D341Med (cell line): ENCODE results near the gene PRKN.

ENCODE experiments used
- DNase-seq: peaks from one replicate; pipeline ENCODE4 v3.0.0; 2012; ENCODE audit warnings: low spot score

Gene PRKN

DNA sequence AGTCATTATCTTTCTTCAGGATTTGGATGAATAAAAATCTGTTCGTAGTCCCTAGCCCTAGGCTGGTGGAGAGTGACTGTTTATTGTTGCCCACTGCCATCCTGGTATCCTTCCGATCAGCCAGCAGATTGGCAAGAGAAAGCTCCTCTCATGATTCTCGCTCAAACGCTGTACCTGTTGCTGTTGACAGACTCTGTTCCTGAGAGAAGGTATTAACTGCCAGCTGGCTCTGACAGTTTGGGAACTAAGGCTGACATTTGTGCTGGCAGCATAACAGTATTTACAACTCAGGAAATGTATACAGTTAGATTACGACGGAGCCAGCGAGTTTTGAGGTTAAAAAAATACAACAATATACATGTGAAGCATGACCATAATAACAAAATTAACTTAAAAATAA lies 674.5 kb downstream of the PRKN start:
- no peak for DNase-seq

DNA sequence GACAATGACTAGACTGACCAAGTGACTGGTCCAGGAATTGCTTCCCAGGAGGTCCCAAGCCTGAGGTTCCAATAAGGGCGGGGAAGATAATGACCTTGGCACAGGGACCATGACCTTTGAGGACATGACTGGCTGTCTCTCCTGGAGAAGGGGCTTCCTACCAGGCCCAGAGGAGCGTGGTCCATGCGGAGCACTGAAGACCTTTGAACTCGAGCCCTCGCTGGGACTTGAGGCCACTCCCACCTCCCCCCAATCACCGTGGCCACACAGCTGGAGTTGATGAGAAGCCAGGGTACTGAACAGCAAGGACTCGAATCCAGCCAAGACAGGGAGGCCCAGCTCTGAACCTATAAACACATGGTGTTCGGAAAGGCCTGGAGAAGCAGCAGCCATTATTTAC lies 677.0 kb downstream of the PRKN start:
- DNase-seq = no peak

DNA sequence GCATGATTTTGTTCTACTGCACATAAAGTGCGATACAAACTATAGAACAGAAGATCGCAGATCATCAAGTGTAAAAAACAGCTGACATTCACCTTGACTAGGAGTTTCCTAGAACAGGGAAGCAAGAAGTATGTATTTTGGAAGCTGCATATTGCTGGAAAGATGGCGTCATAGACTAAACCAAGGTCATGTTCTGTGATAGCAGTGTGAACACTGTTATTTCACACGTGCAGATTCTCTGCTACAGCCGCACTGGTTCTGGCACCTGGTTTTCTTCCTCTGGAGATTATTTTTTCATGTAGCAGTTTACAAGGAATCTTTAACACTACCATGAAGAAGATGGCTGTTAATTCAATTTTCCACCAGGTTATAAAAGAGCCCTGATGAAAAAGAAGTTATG lies 681.2 kb downstream of the PRKN start:
- DNase-seq = no peak

DNA sequence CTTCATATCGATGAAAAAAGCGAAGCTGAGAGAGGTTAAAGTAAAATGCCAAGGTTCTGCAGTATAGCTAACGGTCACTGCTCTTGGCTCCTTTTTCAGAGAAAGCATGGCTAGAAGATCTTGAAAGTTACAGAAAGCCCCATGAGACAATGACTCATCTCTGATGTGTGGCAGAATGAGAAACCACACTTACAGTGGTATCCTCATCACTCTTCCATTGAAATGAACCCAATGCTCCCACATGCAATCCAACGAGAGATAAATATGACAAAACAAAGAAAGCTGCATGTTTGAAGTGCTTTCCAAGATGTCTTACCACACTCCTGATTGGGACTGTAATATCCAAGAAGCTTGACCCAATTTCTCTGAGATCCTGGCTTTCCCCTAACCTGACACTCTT lies 694.9 kb downstream of the PRKN start:
- no peak for DNase-seq

DNA sequence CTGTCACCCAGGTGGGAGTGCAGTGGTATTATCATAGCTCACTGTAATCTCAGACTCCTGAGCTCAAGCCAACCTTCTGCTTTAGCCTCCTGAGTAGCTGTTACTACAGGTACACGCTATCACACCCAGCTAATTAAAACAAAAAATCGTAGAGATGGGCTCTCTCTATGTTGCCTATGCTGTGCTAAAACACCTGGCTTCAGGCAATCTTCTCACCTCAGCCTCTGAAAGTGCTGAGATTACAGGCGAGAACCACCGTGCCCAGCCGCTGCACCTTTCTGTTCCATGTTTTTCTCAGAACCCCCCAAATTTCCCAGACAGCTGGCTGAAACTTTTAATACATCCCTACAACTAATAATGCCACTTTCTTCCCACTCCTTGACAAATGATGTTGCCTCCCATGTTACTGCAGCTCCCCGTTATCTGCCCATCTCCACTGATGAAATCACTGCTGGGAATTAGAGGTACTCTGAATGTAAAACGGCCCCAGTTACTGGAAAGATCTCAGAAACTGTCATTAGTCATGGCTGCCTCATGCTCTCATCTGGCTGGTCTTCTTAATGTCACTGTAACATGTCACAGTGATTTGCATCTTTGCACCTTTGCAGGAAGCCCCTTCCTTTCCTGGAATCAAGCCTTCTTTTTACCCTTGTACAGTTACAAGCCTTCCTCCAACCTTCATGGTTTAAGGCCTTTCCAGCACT lies 697.5 kb downstream of the PRKN start:
- DNase-seq = no peak

DNA sequence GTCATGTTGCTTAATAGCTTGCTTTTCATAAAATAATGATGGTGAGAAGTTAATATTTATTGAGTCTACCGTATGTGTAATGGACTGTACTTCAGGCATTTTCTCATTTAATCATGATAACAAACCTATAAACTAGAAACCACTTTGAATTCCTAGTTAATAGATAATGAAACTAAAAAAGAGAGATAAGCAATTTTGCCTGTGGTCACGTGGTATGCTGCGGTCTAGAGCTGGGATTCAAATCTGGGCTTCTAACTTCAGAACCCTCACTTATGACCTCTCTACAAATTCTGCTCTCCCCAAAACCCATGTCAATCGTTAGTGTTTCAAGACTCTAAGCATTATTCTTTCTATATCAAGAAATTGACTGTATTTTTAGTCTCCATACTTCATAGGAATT lies 700.7 kb downstream of the PRKN start:
- DNase-seq = no peak

DNA sequence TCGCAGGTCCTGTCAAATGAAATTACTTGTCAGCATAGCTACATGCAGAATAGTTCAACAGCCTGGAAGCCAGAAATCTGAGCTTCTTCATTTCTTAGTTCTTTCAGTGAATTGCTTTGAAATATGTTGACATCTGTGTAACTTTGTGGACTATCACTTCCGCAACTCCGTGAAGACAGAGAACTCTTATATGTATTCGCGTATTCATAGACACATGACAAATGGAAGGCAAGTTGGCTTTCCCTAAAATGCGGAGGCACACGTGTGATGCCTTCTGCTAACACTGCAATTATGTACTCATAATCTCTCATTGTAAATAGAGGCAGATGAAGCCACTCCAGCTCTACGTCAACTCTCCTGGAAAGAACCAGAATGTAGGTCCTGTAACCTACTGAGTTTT lies 701.5 kb downstream of the PRKN start:
- no peak for DNase-seq

DNA sequence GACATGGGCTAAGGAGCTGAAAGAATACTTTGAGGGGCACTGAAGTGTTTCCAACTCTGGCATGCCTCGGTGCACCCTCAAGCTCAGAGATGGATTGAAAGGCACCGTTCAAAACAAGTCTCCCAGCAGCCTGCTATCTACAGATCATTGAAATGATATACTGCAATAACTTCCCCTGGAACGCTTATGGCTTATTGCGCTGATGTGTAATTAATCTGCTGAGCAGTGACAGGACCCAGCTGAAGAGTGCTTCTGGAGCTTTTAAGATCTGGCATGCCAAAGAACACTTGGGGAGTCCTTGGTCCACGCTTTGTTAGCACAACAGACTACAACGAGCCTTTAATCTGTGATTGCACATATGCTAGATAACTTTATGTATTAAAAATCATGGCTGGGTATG lies 708.2 kb downstream of the PRKN start:
- no peak for DNase-seq

DNA sequence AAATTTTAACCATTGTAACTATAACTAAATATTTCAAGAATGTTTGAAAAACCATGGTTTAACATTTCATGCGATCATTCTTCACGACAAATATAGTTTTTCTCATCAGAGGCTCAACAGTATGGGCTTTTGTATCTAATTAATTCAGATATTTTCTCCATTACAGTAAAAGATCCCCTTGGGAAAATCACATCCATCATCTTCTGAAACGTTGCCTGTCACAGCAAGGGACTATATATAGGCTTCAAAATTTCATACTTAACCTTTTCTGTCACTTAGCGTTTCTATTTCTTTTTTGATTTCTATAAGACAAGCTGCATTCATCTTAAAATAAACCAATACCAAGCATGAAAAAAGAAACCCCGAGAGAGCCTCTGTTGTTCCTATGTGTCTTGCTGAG lies 710.0 kb downstream of the PRKN start:
- no peak for DNase-seq

DNA sequence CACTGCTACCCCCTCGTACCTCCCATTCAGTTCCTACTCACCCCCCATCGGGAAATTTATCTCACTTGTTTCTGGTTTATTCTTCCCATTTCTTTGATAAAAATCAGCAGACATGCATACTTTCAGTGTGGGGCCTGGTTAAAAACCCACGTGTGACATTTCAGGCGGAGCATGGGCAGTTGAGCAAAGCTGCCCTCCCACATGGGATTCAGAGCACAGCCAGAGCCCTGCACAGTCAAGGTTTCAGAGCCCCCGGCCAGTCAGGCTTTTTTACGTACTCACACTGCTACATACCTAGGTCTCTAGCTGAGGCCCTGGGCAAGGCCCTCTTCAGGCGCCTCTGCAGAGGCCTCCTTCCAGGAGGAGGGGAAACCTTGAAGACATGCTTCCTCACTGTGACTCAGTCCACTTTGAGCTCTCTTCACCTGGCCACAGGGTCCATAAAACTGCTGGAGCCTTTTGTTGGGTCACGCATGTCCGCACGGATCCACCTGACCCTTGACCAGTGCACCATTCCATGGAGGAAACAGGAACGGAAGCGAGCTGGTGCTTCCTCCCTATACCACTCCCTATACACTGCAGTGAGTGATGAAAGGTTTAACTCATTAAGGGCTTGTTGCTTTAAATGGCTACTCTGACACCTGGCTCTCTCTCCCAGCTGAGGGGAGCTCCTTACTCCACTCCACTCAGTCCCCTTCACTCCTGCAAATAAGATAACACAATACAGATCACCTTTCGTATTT lies 713.3 kb downstream of the PRKN start:
- DNase-seq = no peak

DNA sequence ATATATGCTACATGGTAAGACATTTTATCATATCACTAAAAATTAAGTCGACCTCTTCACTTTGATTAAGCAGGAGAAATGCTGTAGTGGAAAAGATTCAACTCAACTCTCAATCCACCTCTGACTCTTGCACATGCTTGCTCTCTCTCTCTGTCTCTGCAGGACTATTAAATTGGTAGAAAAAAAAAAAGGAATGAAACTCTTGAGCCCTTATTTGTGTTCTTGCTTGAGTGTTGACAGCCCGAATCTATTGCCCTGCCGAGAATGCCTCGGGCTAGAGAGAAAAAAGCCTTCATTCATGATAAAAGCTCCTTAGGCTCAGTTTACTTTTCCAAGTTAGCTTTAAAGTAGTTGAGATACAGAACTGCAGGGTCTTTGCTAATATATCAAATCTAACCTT lies 722.2 kb downstream of the PRKN start:
- no peak for DNase-seq

DNA sequence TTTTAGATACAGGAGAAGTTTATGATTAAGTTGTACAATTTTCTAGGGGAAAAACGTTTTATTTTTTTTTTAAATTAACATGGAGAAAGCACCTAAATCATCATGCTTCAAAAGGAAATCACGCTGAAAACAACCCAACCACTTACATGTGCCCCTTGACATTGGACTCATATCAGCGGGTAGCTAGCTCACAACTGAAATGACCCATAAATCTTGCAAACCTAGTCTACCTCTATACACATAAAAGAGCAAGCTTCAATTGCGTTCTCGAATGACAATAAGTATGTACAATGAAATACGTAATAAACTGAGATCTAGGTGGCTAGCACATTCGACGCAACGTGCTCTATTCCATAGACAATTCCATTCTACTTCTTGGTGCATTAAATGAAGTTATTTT lies 730.8 kb downstream of the PRKN start:
- no peak for DNase-seq

DNA sequence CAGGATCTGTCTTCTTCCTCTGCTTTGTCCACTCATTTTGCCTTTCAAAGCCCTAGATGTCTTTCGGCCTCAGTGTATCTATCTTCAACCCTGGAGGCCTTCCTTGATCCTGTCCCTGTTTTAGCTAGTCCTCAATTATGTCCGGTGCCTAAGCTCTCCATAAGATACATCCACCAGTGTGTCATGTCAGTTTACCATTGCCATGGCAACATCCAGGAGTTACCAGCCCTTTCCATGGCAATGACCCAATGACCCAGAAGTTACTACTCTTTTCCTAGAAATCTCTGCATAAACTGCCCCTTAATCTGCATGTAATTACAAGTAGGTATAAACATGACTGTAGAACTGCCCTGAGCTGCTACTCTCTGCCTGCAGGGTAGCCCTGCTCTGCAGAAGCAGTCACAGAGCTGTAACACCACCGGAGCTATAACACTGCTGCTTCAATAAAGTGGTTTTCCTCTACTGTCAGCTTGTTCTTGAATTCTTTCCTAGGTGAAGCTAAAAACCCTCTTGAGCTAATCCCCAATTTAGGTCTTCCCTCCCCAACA lies 741.6 kb downstream of the PRKN start:
- no peak for DNase-seq

DNA sequence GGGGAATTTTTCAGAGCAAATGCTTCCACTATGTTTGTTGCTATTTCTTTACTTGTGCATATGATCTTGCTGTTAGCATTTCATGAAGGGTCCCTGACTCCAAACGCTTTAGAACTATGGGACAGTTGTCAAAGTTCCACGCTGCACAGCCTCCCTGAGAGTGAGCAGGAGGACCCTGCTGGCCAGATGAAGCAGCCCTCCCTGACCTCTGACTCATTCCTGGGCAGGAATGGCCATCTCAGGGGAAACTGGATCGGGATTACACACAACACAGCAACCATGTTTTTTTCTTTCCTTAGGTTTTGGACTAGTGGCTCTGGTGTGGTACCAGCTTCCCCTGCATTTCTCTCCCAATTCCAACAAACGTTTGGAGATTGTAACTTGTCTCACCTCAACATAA lies 742.9 kb downstream of the PRKN start:
- DNase-seq = no peak

DNA sequence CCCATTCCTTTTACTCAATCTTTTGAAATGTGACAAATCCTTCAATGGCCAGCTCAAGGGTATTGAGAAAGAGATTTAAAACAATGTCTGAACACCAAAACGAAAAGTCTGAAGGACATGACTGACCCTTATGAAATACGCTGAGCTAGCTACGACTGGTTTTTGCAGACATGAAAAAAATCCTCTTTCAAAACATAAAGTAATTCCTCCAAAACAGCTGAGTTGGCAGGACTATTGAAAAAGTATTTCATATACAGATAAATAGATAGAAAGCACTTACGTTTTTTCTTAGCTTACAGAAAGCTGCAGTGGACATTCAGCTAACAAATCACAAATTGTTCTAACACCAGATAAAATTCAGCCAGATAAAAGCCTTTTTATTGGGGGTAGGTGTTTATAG lies 751.0 kb downstream of the PRKN start:
- no peak for DNase-seq

DNA sequence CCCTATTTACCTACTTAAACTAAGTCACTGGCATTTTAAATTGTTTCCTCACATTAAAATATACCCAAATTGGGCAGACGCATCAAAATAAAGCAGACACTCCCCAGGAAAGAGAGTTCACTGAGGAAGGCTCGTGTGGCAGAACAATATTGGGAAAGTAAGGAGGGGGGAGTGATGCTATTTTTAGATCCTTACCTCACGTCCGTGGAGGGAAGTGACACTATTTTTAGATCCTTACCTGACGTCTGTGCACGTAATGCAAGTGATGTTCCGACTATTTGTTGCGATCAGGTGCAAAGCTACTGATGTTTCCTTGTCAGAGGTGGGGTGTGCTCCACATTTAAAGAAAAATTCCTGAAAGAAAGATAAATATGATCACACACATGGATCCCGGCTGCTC lies 754.5 kb downstream of the PRKN start:
- DNase-seq = no peak

DNA sequence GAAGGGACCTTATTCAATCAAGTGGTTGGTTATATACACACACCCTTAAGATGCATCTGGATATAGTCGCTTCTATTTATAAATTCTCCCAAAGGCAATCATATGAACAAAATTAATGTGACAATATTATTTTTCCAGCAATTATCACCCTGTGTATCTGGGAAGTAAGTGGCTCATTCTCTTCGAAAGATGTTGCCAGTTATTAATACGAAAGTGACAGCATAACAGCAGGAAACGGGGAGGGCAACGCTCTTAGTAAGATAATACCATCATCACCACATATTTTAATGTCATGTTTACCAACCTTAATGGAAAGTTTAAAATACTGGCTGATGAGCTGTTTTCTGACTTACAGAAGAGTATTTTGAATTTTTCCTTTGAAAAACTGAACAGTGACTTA lies 756.5 kb downstream of the PRKN start:
- DNase-seq = no peak

DNA sequence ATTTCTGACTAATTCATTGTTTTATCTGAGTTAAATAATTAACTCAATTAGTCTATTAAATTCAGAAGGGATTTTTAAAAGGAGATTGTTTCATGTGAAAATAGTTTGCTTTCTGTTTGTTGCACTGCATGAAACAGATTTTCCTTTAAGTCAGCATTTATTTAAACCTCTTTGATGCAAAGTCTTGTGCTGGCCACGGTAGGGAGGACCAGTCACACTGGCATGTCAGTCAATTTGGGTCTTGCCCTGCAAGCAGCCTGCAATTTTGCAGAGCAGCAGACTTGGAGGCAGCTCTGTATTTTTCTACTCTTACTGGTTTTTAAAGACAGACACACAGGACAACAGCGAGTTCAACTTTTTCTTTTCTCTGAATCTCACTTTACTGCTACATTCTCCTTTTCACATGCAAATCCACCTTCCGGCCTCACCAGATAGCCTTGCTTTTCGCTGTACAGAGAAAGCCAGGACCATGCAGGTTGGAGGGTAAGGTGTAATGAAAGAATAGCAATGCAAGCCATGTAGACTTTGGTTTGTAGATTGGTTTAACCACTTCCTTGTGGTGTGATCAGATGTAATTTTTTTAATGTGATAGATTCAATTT lies 763.8 kb downstream of the PRKN start:
- DNase-seq = no peak

DNA sequence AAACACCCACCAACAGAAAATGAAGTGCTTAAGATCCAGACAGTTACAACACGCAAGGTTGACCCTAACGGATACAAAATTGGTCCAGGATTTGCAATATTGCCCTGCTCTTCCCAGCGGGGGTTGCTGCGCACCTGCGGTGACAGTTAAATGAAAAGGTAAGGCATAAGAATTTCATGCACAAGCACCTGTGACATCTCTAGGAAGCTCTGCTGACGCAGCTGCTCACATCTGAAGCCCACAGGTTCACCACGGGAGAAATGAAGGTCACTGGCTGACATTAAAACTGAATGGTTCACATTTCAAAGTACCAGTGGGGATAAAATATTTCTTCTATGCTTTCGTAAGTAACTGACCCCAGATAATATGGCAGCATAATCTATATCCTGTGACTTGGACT lies 764.4 kb downstream of the PRKN start:
- no peak for DNase-seq

DNA sequence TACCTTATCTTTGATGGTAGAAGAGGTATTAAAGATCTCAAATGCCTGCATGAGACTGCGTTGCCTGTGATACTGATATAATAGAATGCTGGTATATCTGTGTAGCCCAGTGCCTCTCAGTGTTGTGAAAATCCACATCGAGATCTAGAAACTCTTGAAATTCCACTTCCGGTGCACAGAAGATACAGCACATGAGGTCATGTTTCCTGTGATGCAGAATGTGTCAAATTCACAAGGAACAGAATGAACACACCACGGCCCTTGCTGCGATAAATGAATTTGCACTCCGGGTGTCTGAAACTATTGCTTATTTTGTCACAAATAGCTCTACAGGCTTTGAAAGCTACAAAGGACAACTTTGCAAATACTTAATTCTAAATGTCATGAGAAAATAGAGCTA lies 765.8 kb downstream of the PRKN start:
- DNase-seq = no peak

DNA sequence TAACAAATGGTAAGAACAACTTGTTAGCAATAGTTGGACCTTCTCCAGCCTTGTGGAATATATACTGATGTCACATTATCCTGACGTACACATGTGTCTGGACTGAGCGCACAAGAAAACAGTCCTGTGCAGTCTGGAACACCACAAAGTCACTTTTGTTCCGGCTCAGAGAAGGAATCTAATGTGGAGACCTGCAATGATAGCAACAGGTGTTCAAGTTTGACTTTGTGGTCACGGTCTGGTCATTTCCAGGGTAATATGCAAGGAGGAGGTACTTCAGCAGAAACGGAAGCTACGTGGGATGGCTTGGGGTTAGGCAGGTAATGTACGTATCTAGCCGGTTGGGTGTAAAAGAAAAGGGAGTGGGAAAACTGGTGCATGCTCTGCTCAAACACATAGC lies 766.5 kb downstream of the PRKN start:
- no peak for DNase-seq

DNA sequence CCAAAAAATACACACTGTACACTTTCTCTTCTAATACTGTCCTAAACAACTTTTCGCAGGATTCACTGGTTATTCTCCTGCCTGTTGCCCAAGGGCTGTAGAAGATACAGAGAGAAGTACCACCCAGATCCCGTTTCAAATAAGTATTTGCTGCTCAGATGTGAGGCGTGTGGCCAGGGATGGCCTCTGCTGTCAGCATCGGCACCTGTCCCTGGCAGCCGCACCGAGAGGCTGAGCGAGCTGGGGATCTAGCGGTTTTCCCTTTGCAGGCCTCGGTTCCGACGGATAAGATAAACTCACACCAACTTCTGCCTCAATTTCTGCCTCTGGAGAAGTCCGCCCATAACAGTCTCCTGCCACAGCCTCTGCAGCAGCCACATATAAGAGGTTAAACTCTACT lies 768.5 kb downstream of the PRKN start:
- no peak for DNase-seq

DNA sequence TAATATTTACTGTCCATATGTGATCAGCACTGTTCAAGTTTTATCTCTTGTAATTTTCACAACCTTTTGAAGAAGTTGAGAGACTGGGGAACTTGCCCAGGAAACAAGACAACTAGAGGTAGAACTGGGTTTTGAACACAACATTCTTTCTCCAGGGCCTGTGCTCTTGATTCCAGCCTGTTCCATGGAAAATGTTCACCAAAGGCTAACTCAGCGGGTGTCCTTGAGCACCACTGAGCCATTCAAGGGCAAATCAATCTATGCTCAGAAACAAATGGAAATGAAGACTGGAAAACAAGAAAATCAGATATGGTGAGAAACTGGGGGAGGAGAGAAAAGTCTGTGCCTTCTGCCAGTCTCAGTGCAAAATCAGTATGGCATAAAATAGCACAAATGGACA lies 771.5 kb downstream of the PRKN start:
- DNase-seq = no peak
